GM23338 (cell line): Measurements from ENCODE around the gene IL10. TPM values are rescaled to one million over a fixed set of nuclear protein-coding genes. Genes with fewer than 3 reads are reported as not detected.
A peak's percentile ranks its signal among the peaks of the same experiment; 100 is the strongest.

ENCODE experiments used
- ATAC-seq: fragments of 200-7000 bp; cut with Tn5 transposase; 3 replicates; pipeline ENCODE4 v1.9.1; 2020
- DNase-seq: peaks from one replicate; pipeline ENCODE4 v3.0.0-alpha.2; 2015; ENCODE audit warnings: low spot score
- H2AFZ ChIP-seq: fragments of 200-600 bp; sonication (generic); 2 replicates; pipeline ENCODE4 v1.8.0; 2016; ENCODE audit warnings: antibody characterized with exemption, mild to moderate bottlenecking, moderate library complexity
- H3F3A ChIP-seq: fragments of 200-600 bp; sonication (generic); replicated peaks from 2 replicates; pipeline ENCODE4 v1.8.0; 2017; ENCODE audit warnings: antibody characterized with exemption, mixed run types, low read depth
- H3K27ac ChIP-seq: fragments of 200-600 bp; sonication (generic); 2 replicates; pipeline ENCODE4 v1.6.1; 2016; ENCODE audit warnings: low read depth
- H3K27me3 ChIP-seq: fragments of 200-600 bp; sonication (generic); 2 replicates; pipeline ENCODE4 v1.8.0; 2016; ENCODE audit warnings: mild to moderate bottlenecking, mixed run types, moderate library complexity; ENCODE audit not compliant: insufficient read depth
- H3K36me3 ChIP-seq: fragments of 200-600 bp; sonication (generic); 2 replicates; pipeline ENCODE4 v1.8.0; 2016; ENCODE audit warnings: mild to moderate bottlenecking; ENCODE audit not compliant: insufficient read depth
- H3K4me1 ChIP-seq: fragments of 200-600 bp; sonication (generic); 2 replicates; pipeline ENCODE4 v1.8.0; 2016; ENCODE audit warnings: mild to moderate bottlenecking, moderate library complexity; ENCODE audit not compliant: insufficient read depth
- H3K4me2 ChIP-seq: fragments of 200-600 bp; sonication (generic); 2 replicates; pipeline ENCODE4 v1.7.1; 2017; ENCODE audit warnings: mixed run types
- H3K4me3 ChIP-seq: fragments of 200-600 bp; sonication (generic); 2 replicates; pipeline ENCODE4 v1.6.1; 2016; ENCODE audit warnings: mixed run types
- H3K79me2 ChIP-seq: fragments of 200-600 bp; sonication (generic); replicated peaks from 2 replicates; pipeline ENCODE4 v1.8.0; 2017; ENCODE audit warnings: mild to moderate bottlenecking; ENCODE audit not compliant: insufficient read depth
- H3K9me2 ChIP-seq: fragments of 200-600 bp; sonication (generic); 2 replicates; pipeline ENCODE4 v1.8.0; 2017; ENCODE audit not compliant: insufficient read depth
- H4K20me1 ChIP-seq: fragments of 200-600 bp; sonication (generic); replicated peaks from 2 replicates; pipeline ENCODE4 v1.8.0; 2017; ENCODE audit warnings: mild to moderate bottlenecking; ENCODE audit not compliant: insufficient read depth
- H3K27ac Mint-ChIP-seq: 2 replicates; pipeline ENCODE4 v1.8.0; 2020; ENCODE audit warnings: inconsistent platforms, mild to moderate bottlenecking, moderate library complexity, mixed read lengths
- H3K27me3 Mint-ChIP-seq: 3 replicates; pipeline ENCODE4 v1.8.0; 2022; ENCODE audit warnings: low read depth, mild to moderate bottlenecking, moderate library complexity, mixed read lengths, inconsistent platforms; ENCODE audit not compliant: insufficient read depth, poor library complexity
- H3K36me3 Mint-ChIP-seq: 3 replicates; pipeline ENCODE4 v1.8.0; 2021; ENCODE audit warnings: low read depth, mild to moderate bottlenecking, inconsistent platforms, moderate library complexity, mixed read lengths
- H3K4me1 Mint-ChIP-seq: 3 replicates; pipeline ENCODE4 v1.8.0; 2020; ENCODE audit warnings: mild to moderate bottlenecking, inconsistent platforms, mixed read lengths
- H3K4me3 Mint-ChIP-seq: 3 replicates; pipeline ENCODE4 v1.8.0; 2021; ENCODE audit warnings: moderate library complexity, mild to moderate bottlenecking, inconsistent platforms, mixed read lengths
- H3K9me3 Mint-ChIP-seq: 3 replicates; pipeline ENCODE4 v1.8.0; 2020; ENCODE audit warnings: moderate library complexity, mild to moderate bottlenecking, inconsistent platforms, mixed read lengths
- CREB1 ChIP-seq: fragments of 250-450 bp; sonication (Bioruptor Pico); IDR thresholded peaks from 2 replicates; pipeline ENCODE4 v1.5.0; 2020; ENCODE audit warnings: low read depth, mild to moderate bottlenecking, moderate library complexity
- ETS1 ChIP-seq: IDR thresholded peaks from 2 replicates; pipeline ENCODE4 v1.6.1; 2016; ENCODE audit warnings: antibody characterized with exemption
- EZH2 ChIP-seq: fragments of 200-600 bp; sonication (generic); IDR thresholded peaks from one replicate; pipeline ENCODE4 v1.8.0; 2017; ENCODE audit warnings: antibody characterized with exemption, mild to moderate bottlenecking, low read depth; ENCODE audit not compliant: unreplicated experiment
- EZH2phosphoT487 ChIP-seq: fragments of 200-600 bp; sonication (generic); IDR thresholded peaks from one replicate; pipeline ENCODE4 v1.8.1; 2018; ENCODE audit warnings: antibody characterized with exemption; ENCODE audit not compliant: unreplicated experiment
- JUNB ChIP-seq: IDR thresholded peaks from one replicate; pipeline ENCODE4 v1.6.1; 2016; ENCODE audit warnings: antibody characterized with exemption; ENCODE audit not compliant: unreplicated experiment
- NANOG ChIP-seq: IDR thresholded peaks from 2 replicates; pipeline ENCODE4 v1.6.1; 2016; ENCODE audit warnings: antibody characterized with exemption, borderline replicate concordance
- POLR2AphosphoS5 ChIP-seq: IDR thresholded peaks from 2 replicates; pipeline ENCODE4 v1.6.1; 2016; ENCODE audit warnings: antibody characterized with exemption, low read depth
- REST ChIP-seq: IDR thresholded peaks from one replicate; pipeline ENCODE4 v1.6.1; 2018; ENCODE audit warnings: antibody characterized with exemption; ENCODE audit not compliant: unreplicated experiment
- STAT1 ChIP-seq: IDR thresholded peaks from one replicate; pipeline ENCODE4 v1.6.1; 2016; ENCODE audit warnings: antibody characterized with exemption; ENCODE audit not compliant: unreplicated experiment
- ZNF114 ChIP-seq: fragments of 250-450 bp; sonication (Bioruptor Pico); IDR thresholded peaks from 2 replicates; pipeline ENCODE4 v1.5.0; 2020; ENCODE audit warnings: mild to moderate bottlenecking, moderate library complexity
- ZNF331 ChIP-seq: fragments of 250-450 bp; sonication (Bioruptor Pico); IDR thresholded peaks from 2 replicates; pipeline ENCODE4 v1.5.0; 2020; ENCODE audit warnings: low read depth, mild to moderate bottlenecking, moderate library complexity
- ZNF462 ChIP-seq: fragments of 250-450 bp; sonication (Bioruptor Pico); IDR thresholded peaks from 2 replicates; pipeline ENCODE4 v1.5.0; 2020; ENCODE audit warnings: mild to moderate bottlenecking, moderate library complexity
- polyA plus RNA-seq: library from polyadenylated mRNA; unstranded; fragments of >200 nt; fragmentation: Nextera tagmentation; extraction: Ambion mirVana; gene quantifications from 2 replicates; pipeline ENCODE4 v1.2.1, GENCODE V29; 2016
- total RNA-seq: library from RNA; depleted of rRNA; stranded (reverse); fragments of >200 nt; shearing (Covaris generic); gene quantifications from 2 replicates; pipeline ENCODE4 v1.2.3, GENCODE V29; 2014

IL10 gene
- total and polyA plus RNA-seq, 2 experiments from 2014 or later: not detected

- Histone ChIP-seq H3K79me2 (no peaks in the 10 kb centered on the region), H3K4me1 (peaks cover 16% of the 10 kb centered on the region; the same call in 1 of the 2 replicates), H4K20me1 (no peaks in the 10 kb centered on the region), H3K4me3 (no peak overlapping the region), H3K27ac (no peak overlapping the region), H3F3A (no peaks in the 10 kb centered on the region), H3K27me3 (no peaks in the 10 kb centered on the region), H2AFZ (peak overlapping the region; percentile 76), H3K9me2 (peaks cover 5% of the 10 kb centered on the region; the same call in 1 of the 2 replicates), H3K4me2 (no peak overlapping the region), H3K36me3 (no peaks in the 10 kb centered on the region)
- TF ChIP-seq EZH2phosphoT487: no peak
- TF ChIP-seq CREB1: no peak
- TF ChIP-seq POLR2AphosphoS5: no peak
- TF ChIP-seq STAT1: no peak
- no peak for TF ChIP-seq NANOG
- no peak for TF ChIP-seq JUNB
- TF ChIP-seq ZNF462 (CRISPR knock-in tag): no peak
- no peak for TF ChIP-seq ETS1
- TF ChIP-seq ZNF331 (CRISPR knock-in tag): no peak
- TF ChIP-seq REST: no peak
- no peak for TF ChIP-seq EZH2
- no peak for TF ChIP-seq ZNF114 (CRISPR knock-in tag)
- DNase-seq: no peak
- Mint-ChIP-seq H3K27me3 (peaks cover 6% of the 10 kb centered on the region), H3K4me3 (no peak overlapping the region), H3K4me1 (peaks cover 27% of the 10 kb centered on the region), H3K36me3 (no peaks in the 10 kb centered on the region), H3K27ac (no peak overlapping the region), H3K9me3 (no peaks in the 10 kb centered on the region)
- no peak for ATAC-seq
Measured at GRCh38 chr1:206768472-206769303, 3.6 kb downstream of the IL10 start.
